Fibroblast of the aortic adventitia (primary cell): ENCODE measurements around the gene AK2. TPM values are rescaled to one million over a fixed set of nuclear protein-coding genes. Genes with fewer than 3 reads are reported as not detected.
"Not testable (repeated sequence)": the region's sequence is repeated elsewhere in the genome, so short reads cannot be mapped to it uniquely, and the experiment has no call there.

Experiments
- DNase-seq: peaks from one replicate; pipeline ENCODE4 v3.0.0-alpha.2; 2010; ENCODE audit warnings: low read depth
- H3K4me3 ChIP-seq: 2 replicates; pipeline ENCODE4 v1.5.1; 2011; ENCODE audit warnings: low read depth, mild to moderate bottlenecking, control low read depth, low read length, moderate library complexity
- CTCF ChIP-seq: IDR thresholded peaks from 2 replicates; pipeline ENCODE4 v1.5.1; 2011; ENCODE audit warnings: mild to moderate bottlenecking, low read length, control low read depth, inconsistent platforms; ENCODE audit not compliant: insufficient read depth
- total RNA-seq: library from RNA; depleted of rRNA; stranded (reverse); fragments of >200 nt; gene quantifications from 2 replicates; pipeline ENCODE4 v1.2.3, GENCODE V29; 2012; ENCODE audit warnings: low replicate concordance

Gene AK2
- total RNA-seq, 1 donor, result 155 TPM

- H3K4me3 ChIP-seq, result no peak overlapping the region
- no peak for DNase-seq
- TF ChIP-seq CTCF, result no peak
Observed at GRCh38 chr1:33049371-33049770, 12.7 kb upstream of the AK2 start.

GRCh38 chr1:33048426-33048825 lies 11.7 kb upstream of the AK2 start:
- H3K4me3 ChIP-seq, result no peak overlapping the region
- DNase-seq, result no peak
- TF ChIP-seq CTCF, result no peak

- H3K4me3 ChIP-seq, result no peak overlapping the region
- peak; percentile 59 for DNase-seq
- TF ChIP-seq CTCF, result no peak
Observed at GRCh38 chr1:33047839-33048305, 11.2 kb upstream of the AK2 start.

GRCh38 chr1:33047290-33047689 lies 10.6 kb upstream of the AK2 start:
- H3K4me3 ChIP-seq, result no peak overlapping the region
- TF ChIP-seq CTCF, result no peak
- DNase-seq, result no peak

- H3K4me3 ChIP-seq, DNase-seq: not testable (repeated sequence)
Observed at GRCh38 chr1:33046234-33046633, 9.6 kb upstream of the AK2 start.

- DNase-seq, result no peak
- no peak for TF ChIP-seq CTCF
- no peak overlapping the region for H3K4me3 ChIP-seq
Observed at GRCh38 chr1:33045814-33046213, 9.1 kb upstream of the AK2 start.

- DNase-seq, result no peak
- no peak for TF ChIP-seq CTCF
- H3K4me3 ChIP-seq, result no peak overlapping the region
Observed at GRCh38 chr1:33045246-33045645, 8.6 kb upstream of the AK2 start.
